SK-N-SH treated with all-trans-retinoic acid at 6 μM for 48 hours (cell line): ENCODE results near the gene TLN1.

Source experiments
- ATAC-seq: fragments of 200-7000 bp; cut with Tn5 transposase; 3 replicates; pipeline ENCODE4 v1.9.1; 2020; ENCODE audit warnings: mild to moderate bottlenecking, moderate library complexity
- ARNTL ChIP-seq: fragments of 450-650 bp; formaldehyde crosslinking; IDR thresholded peaks from 2 replicates; pipeline ENCODE4 v1.5.0; 2020; ENCODE audit warnings: low read depth, mild to moderate bottlenecking, moderate library complexity, borderline replicate concordance
- CREB5 ChIP-seq: fragments of 250-450 bp; sonication (Bioruptor Pico); IDR thresholded peaks from 2 replicates; pipeline ENCODE4 v1.5.1; 2020; ENCODE audit warnings: low read depth, mild to moderate bottlenecking, moderate library complexity
- CSDC2 ChIP-seq: fragments of 250-450 bp; sonication (Bioruptor Pico); IDR thresholded peaks from 2 replicates; pipeline ENCODE4 v1.5.0; 2020; ENCODE audit warnings: mild to moderate bottlenecking, moderate library complexity
- CSRNP3 ChIP-seq: fragments of 250-450 bp; sonication (Bioruptor Pico); IDR thresholded peaks from 2 replicates; pipeline ENCODE4 v1.5.1; 2021; ENCODE audit warnings: mild to moderate bottlenecking, moderate library complexity
- GLIS3 ChIP-seq: fragments of 250-450 bp; sonication (Bioruptor Pico); IDR thresholded peaks from 2 replicates; pipeline ENCODE4 v1.5.0; 2020; ENCODE audit warnings: mild to moderate bottlenecking, moderate library complexity
- ISL1 ChIP-seq: fragments of 250-450 bp; sonication (Bioruptor Pico); IDR thresholded peaks from 2 replicates; pipeline ENCODE4 v2.1.2; 2022; ENCODE audit warnings: mild to moderate bottlenecking, moderate library complexity
- OSR1 ChIP-seq: fragments of 250-450 bp; sonication (Bioruptor Pico); IDR thresholded peaks from 2 replicates; pipeline ENCODE4 v1.8.0; 2022; ENCODE audit warnings: moderate library complexity, mild to moderate bottlenecking, inconsistent platforms
- PPARA ChIP-seq: fragments of 250-450 bp; sonication (Bioruptor Pico); IDR thresholded peaks from 2 replicates; pipeline ENCODE4 v1.5.0; 2020; ENCODE audit warnings: mild to moderate bottlenecking, borderline replicate concordance
- SNAI2 ChIP-seq: fragments of 250-450 bp; sonication (Bioruptor Pico); IDR thresholded peaks from 2 replicates; pipeline ENCODE4 v1.5.0; 2020; ENCODE audit warnings: mild to moderate bottlenecking, moderate library complexity
- TCF4 ChIP-seq: fragments of 250-450 bp; sonication (Bioruptor Pico); IDR thresholded peaks from 2 replicates; pipeline ENCODE4 v1.8.0; 2021; ENCODE audit warnings: mild to moderate bottlenecking, moderate library complexity, borderline replicate concordance
- TOX ChIP-seq: fragments of 250-450 bp; sonication (Bioruptor Pico); IDR thresholded peaks from 2 replicates; pipeline ENCODE4 v1.8.0; 2021; ENCODE audit warnings: mild to moderate bottlenecking, moderate library complexity, borderline replicate concordance
- TSHZ2 ChIP-seq: fragments of 250-450 bp; sonication (Bioruptor Pico); IDR thresholded peaks from 2 replicates; pipeline ENCODE4 v1.5.0; 2020; ENCODE audit warnings: mild to moderate bottlenecking, moderate library complexity
- ZC3H10 ChIP-seq: fragments of 250-450 bp; sonication (Bioruptor Pico); IDR thresholded peaks from 2 replicates; pipeline ENCODE4 v1.5.1; 2021; ENCODE audit warnings: mild to moderate bottlenecking, moderate library complexity
- ZFP3 ChIP-seq: fragments of 250-450 bp; sonication (Bioruptor Pico); IDR thresholded peaks from 2 replicates; pipeline ENCODE4 v1.5.0; 2020; ENCODE audit warnings: mild to moderate bottlenecking, moderate library complexity
- ZFP30 ChIP-seq: fragments of 450-650 bp; formaldehyde crosslinking; IDR thresholded peaks from 2 replicates; pipeline ENCODE4 v1.5.0; 2022; ENCODE audit warnings: mild to moderate bottlenecking, moderate library complexity
- ZNF565 ChIP-seq: fragments of 450-650 bp; formaldehyde crosslinking; conservative IDR thresholded peaks from 2 replicates; pipeline ENCODE4 v1.5.0; 2020; ENCODE audit warnings: low read depth, mild to moderate bottlenecking, moderate library complexity
- ZNF70 ChIP-seq: fragments of 450-650 bp; formaldehyde crosslinking; IDR thresholded peaks from 2 replicates; pipeline ENCODE4 v1.5.0; 2020; ENCODE audit warnings: mild to moderate bottlenecking, moderate library complexity
- ZNF8 ChIP-seq: fragments of 450-650 bp; formaldehyde crosslinking; IDR thresholded peaks from 2 replicates; pipeline ENCODE4 v1.5.0; 2020; ENCODE audit warnings: mild to moderate bottlenecking, moderate library complexity
- TF ChIP-seq, protein P1 (sequence below): fragments of 250-450 bp; sonication (Bioruptor Pico); IDR thresholded peaks from 2 replicates; pipeline ENCODE4 v1.8.0; 2021; ENCODE audit warnings: low read depth, mild to moderate bottlenecking, moderate library complexity, borderline replicate concordance
- TF ChIP-seq, protein P2 (sequence below): fragments of 250-450 bp; sonication (Bioruptor Pico); IDR thresholded peaks from 2 replicates; pipeline ENCODE4 v1.8.0; 2020; ENCODE audit warnings: mild to moderate bottlenecking, moderate library complexity, borderline replicate concordance

TLN1 gene

DNA sequence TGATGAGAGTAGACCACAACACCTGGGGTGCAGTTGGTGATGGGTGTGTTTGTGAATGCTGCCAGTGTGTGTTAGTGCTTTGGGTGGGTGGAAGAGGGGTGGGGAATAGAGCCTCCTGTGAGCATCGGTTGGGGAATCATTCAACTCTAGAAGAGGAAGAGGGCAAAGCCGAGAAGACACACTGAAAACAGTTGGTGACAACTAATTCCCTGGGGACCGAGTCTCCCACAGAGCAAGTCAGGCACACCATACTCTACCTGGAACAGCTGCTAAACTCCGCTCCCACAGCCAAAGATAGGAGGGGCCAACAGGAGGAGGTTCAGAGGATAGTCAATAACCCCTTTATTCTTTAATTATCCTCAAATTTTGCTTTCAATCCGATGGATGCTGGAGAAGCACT lies 65.4 kb downstream of the TLN1 start:
- ATAC-seq: no peak
- TF ChIP-seq ZC3H10 (CRISPR knock-in tag) (no peak), ZNF70 (CRISPR knock-in tag) (no peak), ZFP3 (no peak), TOX (CRISPR knock-in tag) (no peak), CSRNP3 (CRISPR knock-in tag) (no peak), CREB5 (no peak), OSR1 (CRISPR knock-in tag) (no peak), PPARA (no peak), TSHZ2 (no peak), ZNF565 (CRISPR knock-in tag) (no peak), CSDC2 (CRISPR knock-in tag) (no peak), GLIS3 (CRISPR knock-in tag) (no peak), ISL1 (CRISPR knock-in tag) (no peak)
- TF ChIP-seq, protein P1, sequence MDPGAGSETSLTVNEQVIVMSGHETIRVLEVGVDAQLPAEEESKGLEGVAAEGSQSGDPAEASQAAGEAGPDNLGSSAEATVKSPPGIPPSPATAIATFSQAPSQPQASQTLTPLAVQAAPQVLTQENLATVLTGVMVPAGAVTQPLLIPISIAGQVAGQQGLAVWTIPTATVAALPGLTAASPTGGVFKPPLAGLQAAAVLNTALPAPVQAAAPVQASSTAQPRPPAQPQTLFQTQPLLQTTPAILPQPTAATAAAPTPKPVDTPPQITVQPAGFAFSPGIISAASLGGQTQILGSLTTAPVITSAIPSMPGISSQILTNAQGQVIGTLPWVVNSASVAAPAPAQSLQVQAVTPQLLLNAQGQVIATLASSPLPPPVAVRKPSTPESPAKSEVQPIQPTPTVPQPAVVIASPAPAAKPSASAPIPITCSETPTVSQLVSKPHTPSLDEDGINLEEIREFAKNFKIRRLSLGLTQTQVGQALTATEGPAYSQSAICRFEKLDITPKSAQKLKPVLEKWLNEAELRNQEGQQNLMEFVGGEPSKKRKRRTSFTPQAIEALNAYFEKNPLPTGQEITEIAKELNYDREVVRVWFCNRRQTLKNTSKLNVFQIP (CRISPR knock-in tag): no peak

DNA sequence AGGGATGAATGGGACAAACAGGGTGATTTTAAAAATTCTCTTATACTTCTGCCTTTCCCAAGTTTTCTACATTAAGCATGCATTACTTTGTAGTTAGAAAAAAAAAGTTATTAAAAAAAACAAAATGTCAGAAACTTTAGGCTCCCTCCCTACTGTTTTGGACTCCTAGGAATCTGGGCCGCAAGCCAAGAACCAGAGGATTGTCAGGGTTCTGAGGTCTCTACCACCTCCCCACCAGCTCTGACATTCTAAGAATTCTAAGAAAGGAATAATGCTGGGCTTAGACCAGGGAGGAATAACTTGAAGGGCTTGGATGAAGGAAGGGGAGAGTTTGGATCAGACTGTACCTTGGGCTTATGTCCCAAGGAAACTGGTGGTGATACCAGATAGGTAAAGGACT lies 66.0 kb downstream of the TLN1 start:
- ATAC-seq: peak; percentile 2; the same call in 1 of the 3 replicates
- TF ChIP-seq GLIS3 (CRISPR knock-in tag): no peak
- TF ChIP-seq ARNTL: no peak
- no peak for TF ChIP-seq ISL1 (CRISPR knock-in tag)
- no peak for TF ChIP-seq PPARA
- no peak for TF ChIP-seq TCF4 (CRISPR knock-in tag)
- TF ChIP-seq TSHZ2: no peak
- TF ChIP-seq, protein P1 (CRISPR knock-in tag): no peak
- TF ChIP-seq ZFP30: no peak
- TF ChIP-seq, protein P2, sequence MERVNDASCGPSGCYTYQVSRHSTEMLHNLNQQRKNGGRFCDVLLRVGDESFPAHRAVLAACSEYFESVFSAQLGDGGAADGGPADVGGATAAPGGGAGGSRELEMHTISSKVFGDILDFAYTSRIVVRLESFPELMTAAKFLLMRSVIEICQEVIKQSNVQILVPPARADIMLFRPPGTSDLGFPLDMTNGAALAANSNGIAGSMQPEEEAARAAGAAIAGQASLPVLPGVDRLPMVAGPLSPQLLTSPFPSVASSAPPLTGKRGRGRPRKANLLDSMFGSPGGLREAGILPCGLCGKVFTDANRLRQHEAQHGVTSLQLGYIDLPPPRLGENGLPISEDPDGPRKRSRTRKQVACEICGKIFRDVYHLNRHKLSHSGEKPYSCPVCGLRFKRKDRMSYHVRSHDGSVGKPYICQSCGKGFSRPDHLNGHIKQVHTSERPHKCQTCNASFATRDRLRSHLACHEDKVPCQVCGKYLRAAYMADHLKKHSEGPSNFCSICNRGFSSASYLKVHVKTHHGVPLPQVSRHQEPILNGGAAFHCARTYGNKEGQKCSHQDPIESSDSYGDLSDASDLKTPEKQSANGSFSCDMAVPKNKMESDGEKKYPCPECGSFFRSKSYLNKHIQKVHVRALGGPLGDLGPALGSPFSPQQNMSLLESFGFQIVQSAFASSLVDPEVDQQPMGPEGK (CRISPR knock-in tag): no peak
- no peak for TF ChIP-seq ZNF70 (CRISPR knock-in tag)
- TF ChIP-seq SNAI2: no peak
- no peak for TF ChIP-seq TOX (CRISPR knock-in tag)
- TF ChIP-seq ZNF8: no peak
- TF ChIP-seq CREB5: no peak
